K562 (cell line): ENCODE measurements around the gene NRN1L. TPM values are rescaled to one million over a fixed set of nuclear protein-coding genes. Genes with fewer than 3 reads are reported as not detected.

Source experiments
- ATAC-seq: fragments of 200-7000 bp; cut with Tn5 transposase; 3 replicates; pipeline ENCODE4 v1.9.1; 2020; ENCODE audit warnings: moderate library complexity
- BruUV-seq: library from RNA; stranded (reverse); fragments of 400-500 nt; replicated peaks from 2 replicates; lab custom pipeline; 2021; lab: Mats Ljungman, UMichigan
- CTCF ChIA-PET: fragments of 300-600 bp; formaldehyde crosslinking; extraction: SDS; loops from one replicate; lab custom pipeline; 2021; ENCODE audit warnings: low intra/inter-chr PET ratio; lab: Yijun Ruan, JAX
- POLR2A ChIA-PET: fragments of 300-600, 350-650 bp; sonication (Branson Sonifier 250); formaldehyde crosslinking; extraction: SDS; loops from one replicate; lab custom pipeline; 2021; ENCODE audit warnings: antibody characterized with exemption, inconsistent platforms; lab: Yijun Ruan, JAX
- DNase-seq, 4 experiments: peaks; one replicate each; pipeline versions ENCODE4 v3.0.0 to v3.0.0-alpha.2; 2011 to 2018; ENCODE audit warnings: low spot score in 3 of 4, mixed read lengths in 3 of 4; ENCODE audit errors: extremely low read depth in 1 of 4
- FAIRE-seq: peaks from 2 replicates; lab custom pipeline; 2011; peaks lifted over from hg19 to GRCh38; lab: Jason Lieb, UNC
- H2AFZ ChIP-seq: 2 replicates; pipeline ENCODE4 v1.6.0; 2011; ENCODE audit warnings: low read depth, low read length, control low read depth, inconsistent platforms
- H3K27ac ChIP-seq: fragments of 200-600 bp; 3 replicates; pipeline ENCODE4 v1.8.0; 2011; ENCODE audit warnings: low read depth, mild to moderate bottlenecking, control low read depth, inconsistent platforms, low read length, moderate library complexity, mixed read lengths; ENCODE audit errors: extremely low read depth
- H3K27me3 ChIP-seq, 2 experiments: fragments of 300-600 bp in 1 of 2; 2 replicates in 1 of 2; 3 replicates in 1 of 2; pipeline versions ENCODE4 v1.6.0 to v1.8.0; 2011; ENCODE audit warnings: inconsistent platforms in 2 of 2, low read length in 2 of 2, mild to moderate bottlenecking in 1 of 2, mixed read lengths in 1 of 2, moderate library complexity in 1 of 2; ENCODE audit not compliant: control insufficient read depth in 2 of 2, insufficient read depth in 2 of 2
- H3K36me3 ChIP-seq: fragments of 300-600 bp; 3 replicates; pipeline ENCODE4 v1.8.0; 2011; ENCODE audit warnings: mild to moderate bottlenecking, low read length, inconsistent platforms; ENCODE audit not compliant: control insufficient read depth, insufficient read depth
- H3K4me1 ChIP-seq, 2 experiments: fragments of 200-600 bp in 1 of 2; replicated peaks in 1 of 2; 2 replicates in 1 of 2; 3 replicates in 1 of 2; pipeline versions ENCODE4 v1.5.1 to v1.8.0; 2011; ENCODE audit warnings: inconsistent platforms in 2 of 2, low read length in 2 of 2, mild to moderate bottlenecking in 1 of 2, mixed read lengths in 1 of 2, moderate library complexity in 1 of 2; ENCODE audit not compliant: control insufficient read depth in 2 of 2, insufficient read depth in 2 of 2
- H3K4me2 ChIP-seq: 2 replicates; pipeline ENCODE4 v1.6.1; 2011; ENCODE audit warnings: low read length, control low read depth, inconsistent platforms, mixed read lengths; ENCODE audit not compliant: insufficient read depth
- H3K4me3 ChIP-seq: fragments of 200-600 bp; sonication (generic), shearing (Covaris generic); 2 replicates; pipeline ENCODE4 v1.5.1; 2016; ENCODE audit warnings: control low read depth, inconsistent platforms
- H3K79me2 ChIP-seq: fragments of 200-600 bp; 3 replicates; pipeline ENCODE4 v1.8.0; 2011; ENCODE audit warnings: low read length, inconsistent platforms; ENCODE audit not compliant: control insufficient read depth, insufficient read depth
- H3K9ac ChIP-seq, 2 experiments: 2 replicates each; pipeline versions ENCODE4 v1.6.0 to v1.6.1; 2011; ENCODE audit warnings: low read depth in 2 of 2, low read length in 2 of 2, control low read depth in 1 of 2, inconsistent platforms in 1 of 2, mild to moderate bottlenecking in 1 of 2, mixed read lengths in 1 of 2; ENCODE audit not compliant: insufficient read depth in 1 of 2
- H3K9me1 ChIP-seq: one replicate; pipeline ENCODE4 v1.6.0; 2011; ENCODE audit warnings: inconsistent platforms, mild to moderate bottlenecking, low read length, moderate library complexity; ENCODE audit not compliant: control insufficient read depth, insufficient read depth
- H3K9me3 ChIP-seq: replicated peaks from 2 replicates; pipeline ENCODE4 v1.5.1; 2011; ENCODE audit warnings: low read depth, low read length, inconsistent platforms; ENCODE audit not compliant: control insufficient read depth, insufficient read depth
- H4K20me1 ChIP-seq: replicated peaks from 2 replicates; pipeline ENCODE4 v1.6.1; 2011; ENCODE audit warnings: low read length, inconsistent platforms, mixed read lengths; ENCODE audit not compliant: control insufficient read depth, insufficient read depth
- CCNT2 ChIP-seq: IDR thresholded peaks from 2 replicates; pipeline ENCODE4 v1.6.1; 2011; ENCODE audit warnings: borderline replicate concordance, low read depth, mild to moderate bottlenecking, moderate library complexity, mixed read lengths, low read length; ENCODE audit not compliant: insufficient read length; ENCODE audit errors: extremely low read depth
- DDX20 ChIP-seq: fragments of 450-650 bp; IDR thresholded peaks from 2 replicates; pipeline ENCODE4 v1.6.1; 2016; ENCODE audit warnings: missing genetic modification characterization, low read depth, mild to moderate bottlenecking, missing compliant biosample characterization, moderate library complexity
- ELF4 ChIP-seq: fragments of 450-650 bp; formaldehyde crosslinking; IDR thresholded peaks from 2 replicates; pipeline ENCODE4 v1.4.0; 2022; ENCODE audit warnings: missing genetic modification characterization
- HDGF ChIP-seq: fragments of 450-650 bp; IDR thresholded peaks from 2 replicates; pipeline ENCODE4 v1.6.1; 2016
- MAFF ChIP-seq: IDR thresholded peaks from 2 replicates; pipeline ENCODE4 v1.6.1; 2012; ENCODE audit warnings: low read length, improper control_type of control experiment
- RCOR1 ChIP-seq, 2 experiments: IDR thresholded peaks; 2 replicates each; pipeline ENCODE4 v1.6.1; 2012; ENCODE audit warnings: low read depth in 2 of 2, low read length in 2 of 2, borderline replicate concordance in 1 of 2, improper control_type of control experiment in 1 of 2
- ZNF57 ChIP-seq: fragments of 450-650 bp; formaldehyde crosslinking; IDR thresholded peaks from 2 replicates; pipeline ENCODE4 v1.4.0; 2020; ENCODE audit warnings: mild to moderate bottlenecking, moderate library complexity
- ZNF644 ChIP-seq: fragments of 200-800 bp; sonication (Bioruptor generic); IDR thresholded peaks from 2 replicates; pipeline ENCODE4 v1.6.1; 2016; ENCODE audit warnings: low read depth, missing genetic modification characterization, missing compliant biosample characterization
- ZNF668 ChIP-seq: fragments of 250-450 bp; sonication (Bioruptor Pico); IDR thresholded peaks from 2 replicates; pipeline ENCODE4 v1.8.0; 2022; ENCODE audit warnings: mild to moderate bottlenecking, inconsistent platforms
- WGBS: fragments of 100-300 bp; shearing (Covaris generic); methylation state at CpG from one replicate; pipeline ENCODE4 v1.1.6; 2016; ENCODE audit warnings: low coverage, mixed read lengths; ENCODE audit not compliant: insufficient coverage; ENCODE audit errors: missing lambda C conversion rate; 5-methylcytosine and 5-hydroxymethylcytosine counted together
- in situ Hi-C: fragments of 300-500 bp; cut with MboI; formaldehyde crosslinking; loops from 4 replicates; pipeline ENCODE4 v1.15.0; 2018; ENCODE audit warnings: inconsistent platforms, mixed read lengths
- intact Hi-C: fragments of 100-400 bp; cut with micrococcal nuclease; formaldehyde crosslinking; loops from 2 replicates; pipeline ENCODE4 v1.14.2; 2022
- polyA plus RNA-seq, 8 experiments: library from polyadenylated mRNA; depleted of rRNA in 4 of 8; stranded (reverse) in 5 of 8; unstranded in 3 of 8; fragments of >200 nt; fragmentation: Nextera tagmentation in 2 of 8; fragmentation: Illumina TruSeq in 1 of 8; extraction: Ambion mirVana in 2 of 8; extraction: Trizol in 1 of 8; gene quantifications; 2 replicates each; pipeline versions ENCODE4 v1.2.1 to v1.2.3, GENCODE V29; 2011 to 2014; ENCODE audit warnings: inconsistent platforms in 1 of 8, missing spikeins in 1 of 8
- total RNA-seq, 7 experiments: library from RNA; depleted of rRNA in 6 of 7; stranded (reverse); fragments of >200 nt in 6 of 7; fragmentation: Illumina TruSeq in 2 of 7; extraction: Trizol in 2 of 7; gene quantifications; 2 replicates each; pipeline versions ENCODE4 v1.2.1 to v1.2.3, GENCODE V29; 2011 to 2021; ENCODE audit warnings: low replicate concordance in 1 of 7
- TF ChIP-seq, protein P1 (sequence below): fragments of 250-450 bp; sonication (Bioruptor Pico); IDR thresholded peaks from 2 replicates; pipeline ENCODE4 v1.8.0; 2021; ENCODE audit warnings: moderate library complexity, mild to moderate bottlenecking, inconsistent platforms
- TF ChIP-seq, protein P2 (sequence below): fragments of 450-650 bp; formaldehyde crosslinking; IDR thresholded peaks from 2 replicates; pipeline ENCODE4 v1.4.0; 2020; ENCODE audit warnings: mild to moderate bottlenecking, moderate library complexity
- TF ChIP-seq, protein P3 (sequence below): fragments of 250-450 bp; sonication (Bioruptor Pico); IDR thresholded peaks from 2 replicates; pipeline ENCODE4 v1.5.0; 2021

Gene NRN1L
- total and polyA plus RNA-seq, 9 of the 15 experiments (the other 6 are each of a cell fraction or from before 2014, with no cell fraction given) = 0.22 to 0.86 (median 0.61) TPM; not detected in 5

DNA sequence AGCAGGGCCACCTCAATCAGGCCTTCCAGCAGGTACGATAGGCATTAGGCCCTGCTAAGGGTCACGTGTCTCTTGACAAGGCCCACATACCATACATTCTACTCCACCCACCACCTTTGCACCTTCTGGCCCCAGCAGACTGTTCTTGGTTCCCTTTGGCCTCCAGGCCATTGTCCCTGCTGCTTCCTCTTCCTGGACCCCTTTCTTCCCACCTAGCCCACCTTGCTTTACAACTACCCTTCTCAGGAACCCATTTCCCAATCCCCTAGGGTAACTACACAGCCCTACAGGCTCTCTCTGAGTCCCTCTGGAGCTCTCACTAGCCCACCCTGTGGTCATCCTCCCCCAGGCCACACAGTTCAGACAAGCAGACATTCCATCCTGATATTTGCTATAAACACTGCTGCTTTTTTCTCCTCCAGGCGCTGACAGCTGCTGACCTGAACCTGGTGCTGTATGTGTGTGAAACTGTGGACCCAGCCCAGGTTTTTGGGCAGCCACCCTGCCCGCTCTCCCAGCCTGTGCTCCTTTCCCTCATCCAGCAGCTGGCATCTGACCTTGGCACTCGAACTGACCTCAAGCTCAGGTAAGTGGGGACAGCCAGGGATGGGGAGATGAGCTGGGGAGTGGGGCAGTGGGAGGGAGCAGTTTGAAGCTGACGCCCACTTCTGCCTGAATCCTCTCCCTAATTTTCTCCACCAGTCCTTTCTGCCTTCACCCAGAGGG is 1.4 kb upstream of the NRN1L start:
- no peak overlapping the region for H3K4me3 ChIP-seq
- no peak overlapping the region for H2AFZ ChIP-seq
- in situ Hi-C loops (no loop called here), intact Hi-C loops (loop anchor here (1.0 to 10.0 kb wide), 2 partner anchors 45 to 161 kb away; no protein-coding TSS in a partner anchor)
- no peaks in the 10 kb centered on the region for H3K79me2 ChIP-seq
- no peaks in the 10 kb centered on the region for H3K9me3 ChIP-seq
- H4K20me1 ChIP-seq = peaks cover 19% of the 10 kb centered on the region
- ATAC-seq (no peak), DNase-seq (no peak), FAIRE-seq (no peak)
- TF ChIP-seq HDGF (no peak), ZNF644 (tag) (no peak), ZNF57 (CRISPR knock-in tag) (no peak), MAFF (no peak), CCNT2 (no peak), ZNF668 (no peak), RCOR1 (IDR thresholded peaks at IDR 0.05; ENCODE audit: borderline replicate concordance in 1 of 2, low read depth in 2 of 2, low read length in 2 of 2) (no peak), ELF4 (no peak), DDX20 (tag) (no peak)
- TF ChIP-seq, protein P1, sequence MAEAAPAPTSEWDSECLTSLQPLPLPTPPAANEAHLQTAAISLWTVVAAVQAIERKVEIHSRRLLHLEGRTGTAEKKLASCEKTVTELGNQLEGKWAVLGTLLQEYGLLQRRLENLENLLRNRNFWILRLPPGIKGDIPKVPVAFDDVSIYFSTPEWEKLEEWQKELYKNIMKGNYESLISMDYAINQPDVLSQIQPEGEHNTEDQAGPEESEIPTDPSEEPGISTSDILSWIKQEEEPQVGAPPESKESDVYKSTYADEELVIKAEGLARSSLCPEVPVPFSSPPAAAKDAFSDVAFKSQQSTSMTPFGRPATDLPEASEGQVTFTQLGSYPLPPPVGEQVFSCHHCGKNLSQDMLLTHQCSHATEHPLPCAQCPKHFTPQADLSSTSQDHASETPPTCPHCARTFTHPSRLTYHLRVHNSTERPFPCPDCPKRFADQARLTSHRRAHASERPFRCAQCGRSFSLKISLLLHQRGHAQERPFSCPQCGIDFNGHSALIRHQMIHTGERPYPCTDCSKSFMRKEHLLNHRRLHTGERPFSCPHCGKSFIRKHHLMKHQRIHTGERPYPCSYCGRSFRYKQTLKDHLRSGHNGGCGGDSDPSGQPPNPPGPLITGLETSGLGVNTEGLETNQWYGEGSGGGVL (CRISPR knock-in tag) = no peak
- TF ChIP-seq, protein P2, sequence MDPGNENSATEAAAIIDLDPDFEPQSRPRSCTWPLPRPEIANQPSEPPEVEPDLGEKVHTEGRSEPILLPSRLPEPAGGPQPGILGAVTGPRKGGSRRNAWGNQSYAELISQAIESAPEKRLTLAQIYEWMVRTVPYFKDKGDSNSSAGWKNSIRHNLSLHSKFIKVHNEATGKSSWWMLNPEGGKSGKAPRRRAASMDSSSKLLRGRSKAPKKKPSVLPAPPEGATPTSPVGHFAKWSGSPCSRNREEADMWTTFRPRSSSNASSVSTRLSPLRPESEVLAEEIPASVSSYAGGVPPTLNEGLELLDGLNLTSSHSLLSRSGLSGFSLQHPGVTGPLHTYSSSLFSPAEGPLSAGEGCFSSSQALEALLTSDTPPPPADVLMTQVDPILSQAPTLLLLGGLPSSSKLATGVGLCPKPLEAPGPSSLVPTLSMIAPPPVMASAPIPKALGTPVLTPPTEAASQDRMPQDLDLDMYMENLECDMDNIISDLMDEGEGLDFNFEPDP (CRISPR knock-in tag) = no peak
- TF ChIP-seq, protein P3, sequence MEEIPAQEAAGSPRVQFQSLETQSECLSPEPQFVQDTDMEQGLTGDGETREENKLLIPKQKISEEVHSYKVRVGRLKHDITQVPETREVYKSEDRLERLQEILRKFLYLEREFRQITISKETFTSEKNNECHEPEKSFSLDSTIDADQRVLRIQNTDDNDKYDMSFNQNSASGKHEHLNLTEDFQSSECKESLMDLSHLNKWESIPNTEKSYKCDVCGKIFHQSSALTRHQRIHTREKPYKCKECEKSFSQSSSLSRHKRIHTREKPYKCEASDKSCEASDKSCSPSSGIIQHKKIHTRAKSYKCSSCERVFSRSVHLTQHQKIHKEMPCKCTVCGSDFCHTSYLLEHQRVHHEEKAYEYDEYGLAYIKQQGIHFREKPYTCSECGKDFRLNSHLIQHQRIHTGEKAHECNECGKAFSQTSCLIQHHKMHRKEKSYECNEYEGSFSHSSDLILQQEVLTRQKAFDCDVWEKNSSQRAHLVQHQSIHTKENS (CRISPR knock-in tag) = no peak
- CTCF ChIA-PET = interaction anchor here (0.6 to 4.0 kb wide), 6 partner anchors 34 to 157 kb away, joined by 3 to 35 read pairs (median 4); no protein-coding TSS in a partner anchor
- H3K36me3 ChIP-seq = peaks cover 69% of the 10 kb centered on the region; the same call in 2 of the 3 replicates
- no peak overlapping the region for H3K27ac ChIP-seq
- H3K4me2 ChIP-seq = no peak overlapping the region
- BruUV-seq = no TSS peak
- H3K9me1 ChIP-seq = no peaks in the 10 kb centered on the region
- peaks cover 6 to 40% of the 10 kb centered on the region in 2 experiments; a peak in 4 of 5 replicates for H3K4me1 ChIP-seq
- POLR2A ChIA-PET = interaction anchor here (0.6 to 4.1 kb wide), 10 partner anchors 9 to 223 kb away, joined by 3 to 15 read pairs (median 4); partner anchors contain the start of genes ACD and EDC4
- H3K27me3 ChIP-seq = no peaks in the 10 kb centered on the region
- H3K9ac ChIP-seq = 0 out of 4 replicates have a peak overlapping the region, but pooled peaks of 1 of the 2 experiments have one; percentile 3
- WGBS = 63% methylated on average over 5 of the region's 6 CpGs
